Muscle of leg (tissue), 11 donors: ENCODE measurements around the gene RGS17. TPM values are rescaled to one million over a fixed set of nuclear protein-coding genes. Genes with fewer than 3 reads are reported as not detected.
"Not testable (repeated sequence)": the region's sequence is repeated elsewhere in the genome, so short reads cannot be mapped to it uniquely, and the experiment has no call there.

Experiments
- DNase-seq: peaks from one replicate; pipeline ENCODE4 v3.0.0; 2013
- H3K27ac ChIP-seq: one replicate; pipeline ENCODE4 v1.5.1; 2013; ENCODE audit warnings: mild to moderate bottlenecking, low read length, control low read depth
- H3K27me3 ChIP-seq: one replicate; pipeline ENCODE4 v1.6.1; 2013; ENCODE audit warnings: low read length; ENCODE audit not compliant: control insufficient read depth, insufficient read depth
- H3K36me3 ChIP-seq: one replicate; pipeline ENCODE4 v1.6.1; 2013; ENCODE audit warnings: low read length; ENCODE audit not compliant: control insufficient read depth, insufficient read depth
- H3K4me1 ChIP-seq: one replicate; pipeline ENCODE4 v1.6.1; 2013; ENCODE audit warnings: low read length; ENCODE audit not compliant: control insufficient read depth, insufficient read depth
- H3K4me3 ChIP-seq: one replicate; pipeline ENCODE4 v1.5.1; 2013; ENCODE audit warnings: low read length, control low read depth
- H3K9me3 ChIP-seq: replicated peaks from 2 replicates; pipeline ENCODE4 v1.6.1; 2013; ENCODE audit warnings: low read depth, low read length; ENCODE audit not compliant: control insufficient read depth
- WGBS: methylation state at CpG from one replicate; pipeline ENCODE4 v1.1.5; 2013; ENCODE audit warnings: missing lambda C conversion rate; ENCODE audit not compliant: insufficient coverage; 5-methylcytosine and 5-hydroxymethylcytosine counted together
- polyA plus RNA-seq, 8 donors: library from polyadenylated mRNA; unstranded; fragments of 120-200 nt; gene quantifications; one replicate each; pipeline versions ENCODE4 v1.2.1 to v1.2.3, GENCODE V29; 2013; ENCODE audit warnings: inconsistent platforms in 1 of 8, low replicate concordance in 1 of 8; ENCODE audit not compliant: insufficient read length in 8 of 8, insufficient read depth in 1 of 8
- total RNA-seq: library from RNA; stranded (reverse); fragments of 120-200 nt; gene quantifications from one replicate; pipeline ENCODE4 v1.2.4, GENCODE V29; 2013

Gene RGS17
- total and polyA plus RNA-seq, 9 donors, result 0.53 to 1.5 (median 0.97) TPM

DNA sequence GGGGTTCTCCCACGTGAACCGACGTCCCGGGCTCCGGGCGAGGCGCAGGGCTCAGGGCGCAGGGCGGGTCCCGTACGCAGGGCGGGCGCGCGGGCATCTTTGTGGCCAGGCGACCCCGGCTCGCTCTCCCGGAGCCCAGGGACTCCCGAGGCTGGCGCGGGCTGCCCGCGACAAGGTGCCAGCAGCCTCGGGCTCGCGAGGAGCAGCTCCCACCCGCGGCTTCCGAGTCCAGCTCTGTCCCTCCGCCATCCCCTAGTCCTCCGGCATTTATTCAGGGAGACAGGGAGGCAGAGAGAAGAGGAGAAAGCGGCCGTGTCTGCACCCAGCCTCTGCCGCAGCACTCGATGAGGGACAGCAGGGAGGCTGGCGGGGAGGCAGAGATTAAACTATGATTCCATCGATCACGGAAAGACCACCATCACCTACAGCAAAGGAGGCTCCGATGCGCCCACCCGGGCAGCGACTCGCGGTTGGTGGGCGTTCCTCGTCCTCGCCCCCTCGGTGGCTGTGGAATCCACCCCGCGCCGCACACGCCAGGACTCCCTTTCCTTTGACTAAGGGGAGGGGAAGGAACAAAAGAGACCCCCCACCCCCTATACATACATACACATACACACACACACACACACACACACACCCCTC is 1.1 kb downstream of the RGS17 start:
- H3K27ac ChIP-seq, result no peak overlapping the region
- no peaks in the 10 kb centered on the region for H3K9me3 ChIP-seq
- H3K27me3 ChIP-seq, result peaks cover 28% of the 10 kb centered on the region
- WGBS, result under 1% methylated on average over 29 of the region's 53 CpGs
- peaks cover 12% of the 10 kb centered on the region for H3K4me1 ChIP-seq
- H3K36me3 ChIP-seq, result no peaks in the 10 kb centered on the region
- peak; percentile 21 for DNase-seq
- peak overlapping the region; percentile 64 for H3K4me3 ChIP-seq

GRCh38 chr6:153126218-153126617 is 4.9 kb downstream of the RGS17 start:
- 86% methylated on average over 1 of the region's 3 CpGs for WGBS
- peaks cover 28% of the 10 kb centered on the region for H3K27me3 ChIP-seq
- H3K4me3 ChIP-seq, result no peak overlapping the region
- H3K9me3 ChIP-seq, result no peaks in the 10 kb centered on the region
- no peak for DNase-seq
- H3K27ac ChIP-seq, result no peak overlapping the region
- no peaks in the 10 kb centered on the region for H3K36me3 ChIP-seq
- peaks cover 12% of the 10 kb centered on the region for H3K4me1 ChIP-seq

DNA sequence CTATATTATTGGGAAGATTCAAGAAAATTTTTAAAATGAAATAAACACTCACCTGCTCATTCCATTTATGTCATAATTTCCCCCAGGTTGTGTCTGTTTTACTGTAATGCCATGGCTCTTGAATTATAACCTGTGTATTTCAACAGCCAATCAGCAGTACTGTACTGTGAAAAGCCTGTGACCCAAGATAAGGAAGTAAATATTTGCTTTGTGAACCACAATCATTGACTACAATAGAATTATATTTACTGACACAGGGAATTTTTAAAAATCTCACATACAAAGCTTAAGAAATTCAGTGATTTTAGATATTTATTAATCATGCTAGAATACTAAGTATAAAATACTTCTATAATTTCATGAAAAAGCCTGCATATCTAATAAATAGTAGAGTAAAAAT is 6.0 kb downstream of the RGS17 start:
- Histone ChIP-seq H3K27me3 (peaks cover 21% of the 10 kb centered on the region), H3K36me3 (no peaks in the 10 kb centered on the region), H3K4me3 (no peak overlapping the region), H3K9me3 (no peaks in the 10 kb centered on the region), H3K27ac (no peak overlapping the region), H3K4me1 (peaks cover 7% of the 10 kb centered on the region)
- no peak for DNase-seq

- no peaks in the 10 kb centered on the region for H3K36me3 ChIP-seq
- no peak overlapping the region for H3K27ac ChIP-seq
- H3K27me3 ChIP-seq, result peaks cover 11% of the 10 kb centered on the region
- no peak overlapping the region for H3K4me3 ChIP-seq
- H3K4me1 ChIP-seq, result no peaks in the 10 kb centered on the region
- H3K9me3 ChIP-seq, result no peaks in the 10 kb centered on the region
- DNase-seq, result no peak
- WGBS, result no CpG with 5 or more reads among the region's 3 CpGs
Measured at GRCh38 chr6:153123801-153124200, 7.3 kb downstream of the RGS17 start.

DNA sequence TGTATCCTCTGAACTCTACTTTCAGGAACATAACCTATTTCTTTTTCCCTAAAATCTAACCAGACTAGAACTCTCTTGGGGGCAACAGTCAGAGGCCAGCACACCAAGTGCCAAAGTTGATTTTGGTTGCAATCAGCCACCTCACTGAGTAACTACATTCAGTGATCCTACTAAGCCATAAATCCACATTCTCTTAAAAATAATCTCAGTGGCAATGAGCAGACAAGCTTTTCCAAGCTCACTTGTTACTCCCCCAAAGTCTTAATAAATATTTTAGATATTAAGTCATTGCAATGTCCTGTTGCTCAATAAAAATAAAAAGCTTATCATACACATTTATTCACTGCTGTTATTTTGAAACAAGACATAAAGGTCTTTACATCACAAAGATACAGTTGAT is 9.8 kb downstream of the RGS17 start:
- H3K4me1 ChIP-seq, result no peaks in the 10 kb centered on the region
- DNase-seq, result no peak
- H3K9me3 ChIP-seq, result no peaks in the 10 kb centered on the region
- peaks cover 3% of the 10 kb centered on the region for H3K27me3 ChIP-seq
- no peak overlapping the region for H3K4me3 ChIP-seq
- H3K27ac ChIP-seq, result no peak overlapping the region
- H3K36me3 ChIP-seq, result no peaks in the 10 kb centered on the region

DNA sequence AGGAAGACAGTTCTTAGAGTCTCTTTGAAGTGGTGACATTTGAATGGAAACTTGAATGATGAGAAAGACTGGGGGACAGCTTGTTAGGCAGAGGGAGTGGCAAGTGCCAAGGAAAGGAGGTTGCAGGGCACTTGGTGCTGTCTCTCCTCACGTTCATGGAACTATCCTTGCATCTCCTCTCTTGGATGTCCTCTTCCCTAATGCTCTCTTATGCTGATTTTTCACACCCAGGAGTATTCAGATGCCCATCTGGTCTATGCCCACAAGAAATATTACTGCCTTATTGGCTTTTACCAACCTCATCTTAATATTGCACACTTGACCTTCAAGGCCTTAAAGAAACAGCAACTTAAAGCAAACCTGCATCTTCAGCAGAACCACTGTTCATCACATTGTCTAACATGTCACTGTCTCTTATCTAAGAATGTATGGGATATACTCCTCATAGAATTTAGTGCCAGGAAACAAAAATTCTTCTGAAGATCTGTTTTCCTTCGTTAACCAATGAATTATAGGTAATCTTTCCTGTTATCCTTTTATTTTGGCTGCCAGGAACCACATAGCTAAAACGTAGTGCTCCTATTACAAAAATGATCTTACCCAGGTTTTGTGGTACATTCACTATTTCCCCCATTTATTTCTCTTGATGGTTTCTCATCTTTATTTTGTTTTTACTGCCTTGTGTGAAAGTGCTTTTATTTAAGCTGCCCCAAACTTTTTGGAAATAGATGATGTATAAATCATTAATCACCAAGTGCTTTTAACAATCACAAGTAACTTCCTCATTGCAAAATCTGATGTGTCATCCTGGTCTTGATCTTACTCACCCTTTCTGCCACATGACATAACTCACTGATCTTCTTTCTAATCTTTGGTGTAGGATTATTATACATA is 12.8 kb downstream of the RGS17 start:
- Histone ChIP-seq H3K36me3 (no peaks in the 10 kb centered on the region), H3K27me3 (no peaks in the 10 kb centered on the region), H3K4me3 (no peak overlapping the region), H3K27ac (no peak overlapping the region), H3K9me3 (no peaks in the 10 kb centered on the region), H3K4me1 (no peaks in the 10 kb centered on the region)
- 50% methylated on average over 1 of the region's 3 CpGs for WGBS
- no peak for DNase-seq

GRCh38 chr6:153111082-153111481 is 20.0 kb downstream of the RGS17 start:
- H3K27me3 ChIP-seq, H3K9me3 ChIP-seq, DNase-seq, H3K27ac ChIP-seq, H3K36me3 ChIP-seq, H3K4me1 ChIP-seq, H3K4me3 ChIP-seq: not testable (repeated sequence)
- 90% methylated on average over 8 of the region's 9 CpGs for WGBS

GRCh38 chr6:153110612-153111011 is 20.5 kb downstream of the RGS17 start:
- 93% methylated on average over 7 of the region's 11 CpGs for WGBS
- not testable (repeated sequence) for DNase-seq, H3K27ac ChIP-seq, H3K27me3 ChIP-seq, H3K36me3 ChIP-seq, H3K4me3 ChIP-seq, H3K9me3 ChIP-seq, H3K4me1 ChIP-seq

GRCh38 chr6:153108315-153108714 is 22.8 kb downstream of the RGS17 start:
- Histone ChIP-seq H3K27ac (no peak overlapping the region), H3K4me1 (no peaks in the 10 kb centered on the region), H3K27me3 (no peaks in the 10 kb centered on the region), H3K9me3 (peaks cover 4% of the 10 kb centered on the region), H3K36me3 (no peaks in the 10 kb centered on the region), H3K4me3 (no peak overlapping the region)
- peak; percentile 16 for DNase-seq

GRCh38 chr6:153106021-153106420 is 25.1 kb downstream of the RGS17 start:
- DNase-seq, result no peak
- H3K27me3 ChIP-seq, result no peaks in the 10 kb centered on the region
- no peaks in the 10 kb centered on the region for H3K4me1 ChIP-seq
- H3K36me3 ChIP-seq, result no peaks in the 10 kb centered on the region
- H3K4me3 ChIP-seq, result no peak overlapping the region
- H3K27ac ChIP-seq, result no peak overlapping the region
- 82% methylated on average over 5 of the region's 5 CpGs for WGBS
- H3K9me3 ChIP-seq, result no peaks in the 10 kb centered on the region
